Neural progenitor cell (in vitro differentiated cells): Measurements from ENCODE around the gene GLIS1.

Experiments used
- EZH2 ChIP-seq: fragments of 200-600 bp; sonication (generic); IDR thresholded peaks from 2 replicates; pipeline ENCODE4 v1.6.1; 2017; ENCODE audit warnings: antibody characterized with exemption, mild to moderate bottlenecking, moderate library complexity
- TF ChIP-seq, protein P1 (sequence below): fragments of 200-600 bp; sonication (generic); IDR thresholded peaks from 2 replicates; pipeline ENCODE4 v1.5.1; 2017; ENCODE audit warnings: antibody characterized with exemption, mild to moderate bottlenecking

DNA sequence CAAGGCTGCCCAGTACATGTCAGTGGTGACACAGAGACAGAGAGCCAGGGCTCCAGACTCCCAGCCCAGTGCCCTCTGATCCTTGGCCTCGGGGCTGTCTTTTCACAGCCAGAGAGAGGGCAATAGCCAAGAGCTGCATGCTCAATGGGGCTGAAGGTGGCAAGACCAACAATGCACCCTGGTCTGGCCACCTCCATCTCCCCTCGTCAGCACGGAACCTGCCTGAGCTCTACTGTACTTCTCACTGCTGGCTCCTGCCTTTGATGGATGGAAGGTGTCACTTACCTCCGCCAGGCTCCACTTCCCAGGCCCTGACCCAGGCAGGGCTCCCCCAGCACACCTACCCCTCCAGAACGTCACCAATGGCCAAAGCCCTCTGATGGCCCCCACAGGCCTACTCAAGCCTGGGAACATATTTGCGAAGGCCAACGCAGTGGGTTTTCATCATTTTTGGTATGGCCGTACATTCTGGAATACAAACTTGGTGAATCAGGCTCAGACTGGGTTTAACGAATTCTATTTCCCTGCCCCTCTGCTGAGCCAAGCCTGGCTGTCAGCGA, 191.7 kb downstream of the GLIS1 start:
- TF ChIP-seq, protein P1, sequence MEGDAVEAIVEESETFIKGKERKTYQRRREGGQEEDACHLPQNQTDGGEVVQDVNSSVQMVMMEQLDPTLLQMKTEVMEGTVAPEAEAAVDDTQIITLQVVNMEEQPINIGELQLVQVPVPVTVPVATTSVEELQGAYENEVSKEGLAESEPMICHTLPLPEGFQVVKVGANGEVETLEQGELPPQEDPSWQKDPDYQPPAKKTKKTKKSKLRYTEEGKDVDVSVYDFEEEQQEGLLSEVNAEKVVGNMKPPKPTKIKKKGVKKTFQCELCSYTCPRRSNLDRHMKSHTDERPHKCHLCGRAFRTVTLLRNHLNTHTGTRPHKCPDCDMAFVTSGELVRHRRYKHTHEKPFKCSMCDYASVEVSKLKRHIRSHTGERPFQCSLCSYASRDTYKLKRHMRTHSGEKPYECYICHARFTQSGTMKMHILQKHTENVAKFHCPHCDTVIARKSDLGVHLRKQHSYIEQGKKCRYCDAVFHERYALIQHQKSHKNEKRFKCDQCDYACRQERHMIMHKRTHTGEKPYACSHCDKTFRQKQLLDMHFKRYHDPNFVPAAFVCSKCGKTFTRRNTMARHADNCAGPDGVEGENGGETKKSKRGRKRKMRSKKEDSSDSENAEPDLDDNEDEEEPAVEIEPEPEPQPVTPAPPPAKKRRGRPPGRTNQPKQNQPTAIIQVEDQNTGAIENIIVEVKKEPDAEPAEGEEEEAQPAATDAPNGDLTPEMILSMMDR: no peak
- no peak for TF ChIP-seq EZH2
